HL-60 (cell line): ENCODE results near the gene TIPRL.

Source experiments
- CTCF ChIP-seq: IDR thresholded peaks from one replicate; pipeline ENCODE4 v1.5.1; 2011; ENCODE audit warnings: low read length, control low read depth, inconsistent platforms; ENCODE audit not compliant: insufficient read depth
- POLR2AphosphoS5 ChIP-seq: IDR thresholded peaks from 2 replicates; pipeline ENCODE4 v1.6.1; 2012; ENCODE audit warnings: low read depth
- TF ChIP-seq, protein P1 (sequence below): IDR thresholded peaks from 2 replicates; pipeline ENCODE4 v1.6.1; 2012; ENCODE audit warnings: low read depth; ENCODE audit not compliant: insufficient replicate concordance

DNA sequence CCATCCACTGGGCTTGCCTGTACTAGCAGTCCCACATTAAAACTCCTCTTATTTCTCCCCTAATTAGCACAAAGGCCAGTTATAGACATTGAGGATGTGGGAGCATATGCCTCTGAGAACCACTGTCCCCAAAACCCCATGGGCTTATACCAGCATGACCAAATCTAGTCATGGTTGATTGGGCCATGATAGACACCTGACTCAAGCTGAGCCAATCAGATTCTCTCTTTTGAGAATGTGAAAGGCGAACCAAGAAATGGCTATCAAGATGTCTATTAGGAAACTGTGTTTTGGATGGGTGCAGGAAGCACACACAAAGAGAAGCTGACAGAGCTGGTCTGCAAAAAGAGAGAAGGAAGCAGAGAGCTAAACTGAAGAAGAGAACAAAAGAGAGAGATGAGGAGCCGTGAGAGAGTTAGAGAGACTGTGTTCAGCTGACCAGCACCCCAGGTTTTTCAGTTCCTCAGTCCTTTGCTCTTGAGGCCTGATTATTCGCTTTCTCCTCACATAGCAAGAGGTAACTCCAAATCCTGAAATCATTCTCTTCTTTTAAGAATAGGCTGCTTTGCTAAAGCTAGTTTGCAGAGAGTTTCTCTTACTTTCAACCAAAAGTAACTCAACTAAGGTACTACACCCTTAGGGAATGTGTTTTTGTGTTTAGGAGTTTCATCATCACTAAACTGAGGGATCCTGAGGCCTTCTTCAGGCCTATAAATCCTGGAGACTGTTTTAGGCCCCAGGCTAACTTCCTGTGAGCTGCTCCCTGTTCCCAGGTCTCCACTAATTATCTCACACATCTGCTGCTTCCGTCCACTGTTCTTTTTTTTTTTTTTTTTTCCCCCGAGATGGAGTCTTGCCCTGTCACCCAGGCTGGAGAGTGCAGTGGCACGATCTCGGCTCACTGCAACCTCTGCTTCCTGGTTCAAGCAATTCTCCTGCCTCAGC is 7.9 kb upstream of the TIPRL start:
- no peak for TF ChIP-seq CTCF
- no peak for TF ChIP-seq POLR2AphosphoS5
- TF ChIP-seq, protein P1, sequence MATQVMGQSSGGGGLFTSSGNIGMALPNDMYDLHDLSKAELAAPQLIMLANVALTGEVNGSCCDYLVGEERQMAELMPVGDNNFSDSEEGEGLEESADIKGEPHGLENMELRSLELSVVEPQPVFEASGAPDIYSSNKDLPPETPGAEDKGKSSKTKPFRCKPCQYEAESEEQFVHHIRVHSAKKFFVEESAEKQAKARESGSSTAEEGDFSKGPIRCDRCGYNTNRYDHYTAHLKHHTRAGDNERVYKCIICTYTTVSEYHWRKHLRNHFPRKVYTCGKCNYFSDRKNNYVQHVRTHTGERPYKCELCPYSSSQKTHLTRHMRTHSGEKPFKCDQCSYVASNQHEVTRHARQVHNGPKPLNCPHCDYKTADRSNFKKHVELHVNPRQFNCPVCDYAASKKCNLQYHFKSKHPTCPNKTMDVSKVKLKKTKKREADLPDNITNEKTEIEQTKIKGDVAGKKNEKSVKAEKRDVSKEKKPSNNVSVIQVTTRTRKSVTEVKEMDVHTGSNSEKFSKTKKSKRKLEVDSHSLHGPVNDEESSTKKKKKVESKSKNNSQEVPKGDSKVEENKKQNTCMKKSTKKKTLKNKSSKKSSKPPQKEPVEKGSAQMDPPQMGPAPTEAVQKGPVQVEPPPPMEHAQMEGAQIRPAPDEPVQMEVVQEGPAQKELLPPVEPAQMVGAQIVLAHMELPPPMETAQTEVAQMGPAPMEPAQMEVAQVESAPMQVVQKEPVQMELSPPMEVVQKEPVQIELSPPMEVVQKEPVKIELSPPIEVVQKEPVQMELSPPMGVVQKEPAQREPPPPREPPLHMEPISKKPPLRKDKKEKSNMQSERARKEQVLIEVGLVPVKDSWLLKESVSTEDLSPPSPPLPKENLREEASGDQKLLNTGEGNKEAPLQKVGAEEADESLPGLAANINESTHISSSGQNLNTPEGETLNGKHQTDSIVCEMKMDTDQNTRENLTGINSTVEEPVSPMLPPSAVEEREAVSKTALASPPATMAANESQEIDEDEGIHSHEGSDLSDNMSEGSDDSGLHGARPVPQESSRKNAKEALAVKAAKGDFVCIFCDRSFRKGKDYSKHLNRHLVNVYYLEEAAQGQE, result no peak
